WTC11 (cell line): Measurements from ENCODE around the gene ZDHHC1. TPM values are rescaled to one million over a fixed set of nuclear protein-coding genes. Genes with fewer than 3 reads are reported as not detected.
A peak's percentile ranks its signal among the peaks of the same experiment; 100 is the strongest.

Experiments
- ATAC-seq: fragments of 200-7000 bp; cut with Tn5 transposase; 2 replicates; pipeline ENCODE4 v1.10.0; 2021; ENCODE audit warnings: mild to moderate bottlenecking, moderate library complexity
- CTCF ChIA-PET: fragments of 300-600 bp; sonication (Branson Sonifier 250); formaldehyde crosslinking; loops from one replicate; lab custom pipeline; 2021; ENCODE audit warnings: antibody characterized with exemption; lab: Charles Lee
- POLR2A ChIA-PET: fragments of 350-600 bp; sonication (Branson Sonifier 250); formaldehyde crosslinking; loops from one replicate; lab custom pipeline; 2021; ENCODE audit warnings: antibody characterized with exemption; lab: Charles Lee
- DNase-seq: peaks from one replicate; pipeline ENCODE4 v3.0.0; 2021; ENCODE audit warnings: low spot score
- H3K27ac Mint-ChIP-seq: 2 replicates; pipeline ENCODE4 v1.8.0; 2021; ENCODE audit warnings: mixed read lengths
- H3K27me3 Mint-ChIP-seq: 2 replicates; pipeline ENCODE4 v1.8.0; 2021; ENCODE audit warnings: low read depth, mild to moderate bottlenecking, moderate library complexity, mixed read lengths
- H3K36me3 Mint-ChIP-seq: 2 replicates; pipeline ENCODE4 v1.8.0; 2021; ENCODE audit warnings: mixed read lengths
- H3K4me1 Mint-ChIP-seq: 2 replicates; pipeline ENCODE4 v1.8.0; 2022; ENCODE audit warnings: mixed read lengths
- H3K4me3 Mint-ChIP-seq: 2 replicates; pipeline ENCODE4 v1.8.0; 2021; ENCODE audit warnings: mild to moderate bottlenecking, moderate library complexity, mixed read lengths
- H3K9me3 Mint-ChIP-seq: 2 replicates; pipeline ENCODE4 v1.8.0; 2021; ENCODE audit warnings: mixed read lengths
- ATF1 ChIP-seq: sonication (generic); formaldehyde crosslinking; IDR thresholded peaks from 2 replicates; pipeline ENCODE4 v1.8.1; 2023; ENCODE audit warnings: mild to moderate bottlenecking, moderate library complexity, missing genetic modification reagents
- CTCF ChIP-seq: fragments of 200-600 bp; IDR thresholded peaks from 2 replicates; pipeline ENCODE4 v1.8.0; 2022; ENCODE audit warnings: antibody characterized with exemption
- ELF4 ChIP-seq: sonication (generic); formaldehyde crosslinking; IDR thresholded peaks from 2 replicates; pipeline ENCODE4 v1.8.1; 2022; ENCODE audit warnings: low read depth, mild to moderate bottlenecking, moderate library complexity, missing genetic modification reagents
- FOXP1 ChIP-seq: sonication (generic); formaldehyde crosslinking; IDR thresholded peaks from 2 replicates; pipeline ENCODE4 v1.8.0; 2022; ENCODE audit warnings: missing genetic modification reagents, mild to moderate bottlenecking, moderate library complexity, borderline replicate concordance
- GABPB1 ChIP-seq: sonication (generic); formaldehyde crosslinking; IDR thresholded peaks from 2 replicates; pipeline ENCODE4 v1.8.1; 2023; ENCODE audit warnings: mild to moderate bottlenecking, missing genetic modification reagents
- NFATC4 ChIP-seq: fragments of 250-450 bp; sonication (Bioruptor Pico); IDR thresholded peaks from 2 replicates; pipeline ENCODE4 v1.9.0; 2021; ENCODE audit warnings: mild to moderate bottlenecking
- NR1H2 ChIP-seq: sonication (generic); formaldehyde crosslinking; IDR thresholded peaks from 2 replicates; pipeline ENCODE4 v1.9.0; 2021; ENCODE audit warnings: mild to moderate bottlenecking, moderate library complexity, missing genetic modification reagents
- NR2C2 ChIP-seq: sonication (generic); formaldehyde crosslinking; IDR thresholded peaks from 2 replicates; pipeline ENCODE4 v1.8.0; 2022; ENCODE audit warnings: mild to moderate bottlenecking, missing genetic modification reagents
- PRDM15 ChIP-seq: sonication (generic); formaldehyde crosslinking; IDR thresholded peaks from 2 replicates; pipeline ENCODE4 v1.8.0; 2022; ENCODE audit warnings: missing genetic modification reagents
- SP1 ChIP-seq: sonication (generic); formaldehyde crosslinking; conservative IDR thresholded peaks from 2 replicates; pipeline ENCODE4 v1.8.1; 2022; ENCODE audit warnings: missing genetic modification reagents
- TP53 ChIP-seq: sonication (generic); formaldehyde crosslinking; IDR thresholded peaks from 2 replicates; pipeline ENCODE4 v1.8.1; 2023; ENCODE audit warnings: mild to moderate bottlenecking, missing genetic modification reagents
- ZNF232 ChIP-seq: sonication (generic); formaldehyde crosslinking; IDR thresholded peaks from 2 replicates; pipeline ENCODE4 v1.8.0; 2022; ENCODE audit warnings: mild to moderate bottlenecking, missing genetic modification reagents
- ZNF317 ChIP-seq: sonication (generic); formaldehyde crosslinking; IDR thresholded peaks from 2 replicates; pipeline ENCODE4 v1.8.1; 2023; ENCODE audit warnings: low read depth, mild to moderate bottlenecking, moderate library complexity, missing genetic modification reagents, borderline replicate concordance
- total RNA-seq: library from RNA; stranded (reverse); gene quantifications from 3 replicates; pipeline ENCODE4 v1.2.3, GENCODE V29; 2021
- TF ChIP-seq, protein P1 (sequence below): sonication (generic); formaldehyde crosslinking; conservative IDR thresholded peaks from 2 replicates; pipeline ENCODE4 v1.8.1; 2022; ENCODE audit warnings: mild to moderate bottlenecking, missing genetic modification reagents
- TF ChIP-seq, protein P2 (sequence below): fragments of 250-450 bp; sonication (Bioruptor Pico); IDR thresholded peaks from 2 replicates; pipeline ENCODE4 v1.9.0; 2021; ENCODE audit warnings: mild to moderate bottlenecking
- TF ChIP-seq, protein P3 (sequence below): fragments of 250-450 bp; sonication (Bioruptor Pico); IDR thresholded peaks from 2 replicates; pipeline ENCODE4 v1.9.0; 2021; ENCODE audit warnings: mild to moderate bottlenecking, borderline replicate concordance
- TF ChIP-seq, protein P4 (sequence below): fragments of 250-450 bp; sonication (Bioruptor Pico); IDR thresholded peaks from 2 replicates; pipeline ENCODE4 v1.9.0; 2021; ENCODE audit warnings: mild to moderate bottlenecking

ZDHHC1 gene
- total RNA-seq, 1 experiment from 2014 or later = 4.2 TPM

DNA sequence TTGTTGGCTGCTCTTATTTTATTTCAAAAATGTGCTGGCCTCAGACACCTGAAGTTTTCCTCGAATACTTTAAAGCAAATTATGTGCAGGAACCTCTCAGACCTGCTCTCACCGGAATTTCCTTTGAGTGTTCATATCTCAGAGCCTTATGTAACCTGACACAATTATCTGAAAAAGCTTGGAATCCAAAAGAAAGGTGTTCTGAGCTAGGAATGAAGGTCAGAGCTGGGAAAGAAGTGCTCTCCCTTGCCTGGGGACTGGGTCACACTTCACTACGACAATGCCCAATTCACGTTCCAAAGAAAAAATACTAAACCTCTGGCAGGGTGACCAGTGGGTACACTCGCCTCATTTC is 8.0 kb upstream of the ZDHHC1 start:
- H3K4me1 Mint-ChIP-seq = peaks cover 84% of the 10 kb centered on the region
- ChIA-PET POLR2A (interaction anchor here (1.0 kb wide), 1 partner anchor 57 kb away, joined by 4 read pairs; the partner anchor contains the start of gene ATP6V0D1), CTCF (interaction anchor here (0.5 to 10.4 kb wide), 13 partner anchors 8 to 177 kb away, joined by 3 to 234 read pairs (median 6); partner anchors contain the start of genes ATP6V0D1, TPPP3 and ZDHHC1)
- H3K36me3 Mint-ChIP-seq = no peaks in the 10 kb centered on the region
- H3K27ac Mint-ChIP-seq = peak overlapping the region; percentile 97
- peaks cover 11% of the 10 kb centered on the region for H3K27me3 Mint-ChIP-seq
- ATAC-seq (no peak), DNase-seq (no peak)
- H3K9me3 Mint-ChIP-seq = peaks cover 5% of the 10 kb centered on the region
- TF ChIP-seq PRDM15 (CRISPR knock-in tag) = no peak
- TF ChIP-seq SP1 (CRISPR knock-in tag) = no peak
- TF ChIP-seq FOXP1 (CRISPR knock-in tag) = no peak
- no peak for TF ChIP-seq NR1H2 (CRISPR knock-in tag)
- TF ChIP-seq, protein P1, sequence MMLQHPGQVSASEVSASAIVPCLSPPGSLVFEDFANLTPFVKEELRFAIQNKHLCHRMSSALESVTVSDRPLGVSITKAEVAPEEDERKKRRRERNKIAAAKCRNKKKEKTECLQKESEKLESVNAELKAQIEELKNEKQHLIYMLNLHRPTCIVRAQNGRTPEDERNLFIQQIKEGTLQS (CRISPR knock-in tag) = no peak
- no peak for TF ChIP-seq NR2C2 (CRISPR knock-in tag)
- TF ChIP-seq, protein P2, sequence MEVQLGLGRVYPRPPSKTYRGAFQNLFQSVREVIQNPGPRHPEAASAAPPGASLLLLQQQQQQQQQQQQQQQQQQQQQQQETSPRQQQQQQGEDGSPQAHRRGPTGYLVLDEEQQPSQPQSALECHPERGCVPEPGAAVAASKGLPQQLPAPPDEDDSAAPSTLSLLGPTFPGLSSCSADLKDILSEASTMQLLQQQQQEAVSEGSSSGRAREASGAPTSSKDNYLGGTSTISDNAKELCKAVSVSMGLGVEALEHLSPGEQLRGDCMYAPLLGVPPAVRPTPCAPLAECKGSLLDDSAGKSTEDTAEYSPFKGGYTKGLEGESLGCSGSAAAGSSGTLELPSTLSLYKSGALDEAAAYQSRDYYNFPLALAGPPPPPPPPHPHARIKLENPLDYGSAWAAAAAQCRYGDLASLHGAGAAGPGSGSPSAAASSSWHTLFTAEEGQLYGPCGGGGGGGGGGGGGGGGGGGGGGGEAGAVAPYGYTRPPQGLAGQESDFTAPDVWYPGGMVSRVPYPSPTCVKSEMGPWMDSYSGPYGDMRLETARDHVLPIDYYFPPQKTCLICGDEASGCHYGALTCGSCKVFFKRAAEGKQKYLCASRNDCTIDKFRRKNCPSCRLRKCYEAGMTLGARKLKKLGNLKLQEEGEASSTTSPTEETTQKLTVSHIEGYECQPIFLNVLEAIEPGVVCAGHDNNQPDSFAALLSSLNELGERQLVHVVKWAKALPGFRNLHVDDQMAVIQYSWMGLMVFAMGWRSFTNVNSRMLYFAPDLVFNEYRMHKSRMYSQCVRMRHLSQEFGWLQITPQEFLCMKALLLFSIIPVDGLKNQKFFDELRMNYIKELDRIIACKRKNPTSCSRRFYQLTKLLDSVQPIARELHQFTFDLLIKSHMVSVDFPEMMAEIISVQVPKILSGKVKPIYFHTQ = no peak
- no peak for TF ChIP-seq NFATC4
- TF ChIP-seq ATF1 (CRISPR knock-in tag) = no peak
- TF ChIP-seq ZNF232 = no peak
- no peak for TF ChIP-seq TP53 (CRISPR knock-in tag)
- no peak for TF ChIP-seq GABPB1 (CRISPR knock-in tag)
- TF ChIP-seq, protein P3, sequence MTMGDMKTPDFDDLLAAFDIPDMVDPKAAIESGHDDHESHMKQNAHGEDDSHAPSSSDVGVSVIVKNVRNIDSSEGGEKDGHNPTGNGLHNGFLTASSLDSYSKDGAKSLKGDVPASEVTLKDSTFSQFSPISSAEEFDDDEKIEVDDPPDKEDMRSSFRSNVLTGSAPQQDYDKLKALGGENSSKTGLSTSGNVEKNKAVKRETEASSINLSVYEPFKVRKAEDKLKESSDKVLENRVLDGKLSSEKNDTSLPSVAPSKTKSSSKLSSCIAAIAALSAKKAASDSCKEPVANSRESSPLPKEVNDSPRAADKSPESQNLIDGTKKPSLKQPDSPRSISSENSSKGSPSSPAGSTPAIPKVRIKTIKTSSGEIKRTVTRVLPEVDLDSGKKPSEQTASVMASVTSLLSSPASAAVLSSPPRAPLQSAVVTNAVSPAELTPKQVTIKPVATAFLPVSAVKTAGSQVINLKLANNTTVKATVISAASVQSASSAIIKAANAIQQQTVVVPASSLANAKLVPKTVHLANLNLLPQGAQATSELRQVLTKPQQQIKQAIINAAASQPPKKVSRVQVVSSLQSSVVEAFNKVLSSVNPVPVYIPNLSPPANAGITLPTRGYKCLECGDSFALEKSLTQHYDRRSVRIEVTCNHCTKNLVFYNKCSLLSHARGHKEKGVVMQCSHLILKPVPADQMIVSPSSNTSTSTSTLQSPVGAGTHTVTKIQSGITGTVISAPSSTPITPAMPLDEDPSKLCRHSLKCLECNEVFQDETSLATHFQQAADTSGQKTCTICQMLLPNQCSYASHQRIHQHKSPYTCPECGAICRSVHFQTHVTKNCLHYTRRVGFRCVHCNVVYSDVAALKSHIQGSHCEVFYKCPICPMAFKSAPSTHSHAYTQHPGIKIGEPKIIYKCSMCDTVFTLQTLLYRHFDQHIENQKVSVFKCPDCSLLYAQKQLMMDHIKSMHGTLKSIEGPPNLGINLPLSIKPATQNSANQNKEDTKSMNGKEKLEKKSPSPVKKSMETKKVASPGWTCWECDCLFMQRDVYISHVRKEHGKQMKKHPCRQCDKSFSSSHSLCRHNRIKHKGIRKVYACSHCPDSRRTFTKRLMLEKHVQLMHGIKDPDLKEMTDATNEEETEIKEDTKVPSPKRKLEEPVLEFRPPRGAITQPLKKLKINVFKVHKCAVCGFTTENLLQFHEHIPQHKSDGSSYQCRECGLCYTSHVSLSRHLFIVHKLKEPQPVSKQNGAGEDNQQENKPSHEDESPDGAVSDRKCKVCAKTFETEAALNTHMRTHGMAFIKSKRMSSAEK (CRISPR knock-in tag) = no peak
- no peak for TF ChIP-seq CTCF
- TF ChIP-seq, protein P4, sequence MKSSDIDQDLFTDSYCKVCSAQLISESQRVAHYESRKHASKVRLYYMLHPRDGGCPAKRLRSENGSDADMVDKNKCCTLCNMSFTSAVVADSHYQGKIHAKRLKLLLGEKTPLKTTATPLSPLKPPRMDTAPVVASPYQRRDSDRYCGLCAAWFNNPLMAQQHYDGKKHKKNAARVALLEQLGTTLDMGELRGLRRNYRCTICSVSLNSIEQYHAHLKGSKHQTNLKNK = no peak
- TF ChIP-seq ELF4 (CRISPR knock-in tag) = no peak
- no peak for TF ChIP-seq ZNF317 (CRISPR knock-in tag)
- peak overlapping the region; percentile 51 for H3K4me3 Mint-ChIP-seq
